ENCODE results near the gene HEATR5B.

The HEATR5B gene

DNA sequence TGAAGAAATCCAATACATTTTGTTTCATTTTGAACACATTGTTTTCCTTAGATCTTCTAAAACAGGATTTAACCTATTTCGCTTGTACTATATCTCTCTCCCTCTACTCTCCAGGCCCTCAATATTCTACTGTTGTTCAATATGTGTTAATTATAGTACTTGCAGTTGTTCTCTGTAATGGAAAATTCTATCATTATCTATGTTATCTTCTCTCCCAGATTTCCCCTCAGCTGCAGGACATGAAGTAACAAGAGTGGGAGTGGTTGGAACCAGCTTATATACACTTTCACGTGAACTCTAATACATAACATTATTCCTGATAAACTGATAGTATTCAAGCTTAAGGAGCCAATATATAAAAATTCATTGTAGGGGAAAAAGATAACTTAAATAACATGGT lies 110.9 kb downstream of the HEATR5B start:
- Mint-ChIP-seq H3K4me3 (no peak overlapping the region), H3K27me3 (no peaks in the 10 kb centered on the region), H3K9me3 (no peaks in the 10 kb centered on the region), H3K4me1 (peaks cover 3% of the 10 kb centered on the region), H3K27ac (no peak overlapping the region)
- ATAC-seq, result no peak
- DNase-seq, result no peak

DNA sequence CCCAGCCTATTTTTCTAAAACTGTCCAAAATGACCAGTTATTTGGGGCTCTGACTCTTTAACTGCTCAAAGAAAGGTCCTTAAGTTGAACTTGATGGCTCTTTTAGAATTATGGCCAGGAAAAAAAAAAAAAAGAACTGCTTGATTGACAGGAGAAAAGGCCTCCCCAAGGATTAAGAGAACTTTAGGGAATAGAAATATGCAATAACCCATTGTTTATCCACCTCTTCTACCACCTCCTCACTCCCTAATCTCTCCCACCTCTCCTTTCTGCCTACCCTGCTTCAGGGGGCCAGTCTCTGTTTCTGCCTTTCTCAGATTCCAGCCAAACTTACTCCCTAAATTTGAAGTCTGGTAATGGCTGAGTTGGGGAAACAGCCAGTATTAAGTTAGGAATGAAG lies 112.2 kb downstream of the HEATR5B start:
- H3K27me3 Mint-ChIP-seq, result no peaks in the 10 kb centered on the region
- no peak overlapping the region for H3K4me3 Mint-ChIP-seq
- ATAC-seq (no peak), DNase-seq (no peak)
- H3K4me1 Mint-ChIP-seq, result peaks cover 16% of the 10 kb centered on the region
- no peaks in the 10 kb centered on the region for H3K9me3 Mint-ChIP-seq
- H3K27ac Mint-ChIP-seq, result peak overlapping the region in 1 of 2 donors; percentile 29

DNA sequence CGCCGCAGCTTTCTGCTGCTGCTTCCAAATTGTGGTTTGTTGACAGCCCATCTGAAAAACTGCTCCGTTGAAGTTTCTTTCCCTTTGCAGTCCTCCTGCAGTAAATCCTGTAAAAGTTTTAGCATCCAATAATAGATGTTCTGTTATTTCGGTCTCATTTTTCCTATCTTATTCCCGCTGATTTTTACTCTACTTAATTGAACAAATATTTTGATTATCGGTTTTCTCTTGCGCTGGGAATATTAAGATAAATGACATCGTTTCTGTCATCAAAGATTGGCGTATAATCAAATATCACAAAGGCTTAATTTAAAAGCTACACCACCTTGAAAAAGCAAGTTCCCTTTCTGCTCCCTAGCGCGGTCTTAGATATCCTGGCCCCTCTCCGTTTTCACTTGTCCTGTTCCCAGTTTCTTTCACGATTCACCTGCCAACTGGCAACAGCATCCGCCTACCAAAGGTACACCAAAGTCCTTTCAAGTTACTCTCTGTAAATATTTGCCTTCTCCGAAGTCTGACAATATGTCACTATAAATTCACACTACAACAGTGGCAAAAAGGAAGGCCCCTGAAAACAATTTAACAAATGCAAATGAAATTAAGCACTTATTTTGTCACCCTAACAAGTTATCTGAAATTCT lies 116.8 kb downstream of the HEATR5B start:
- DNase-seq, result no peak
- H3K9me3 Mint-ChIP-seq, result no peaks in the 10 kb centered on the region
- peak overlapping the region; percentile 97 to 100 for H3K27ac Mint-ChIP-seq
- H3K4me1 Mint-ChIP-seq, result peaks cover 50% of the 10 kb centered on the region
- H3K4me3 Mint-ChIP-seq, result peak overlapping the region; percentile 78 to 91
- ATAC-seq, result no peak
- H3K27me3 Mint-ChIP-seq, result no peaks in the 10 kb centered on the region

DNA sequence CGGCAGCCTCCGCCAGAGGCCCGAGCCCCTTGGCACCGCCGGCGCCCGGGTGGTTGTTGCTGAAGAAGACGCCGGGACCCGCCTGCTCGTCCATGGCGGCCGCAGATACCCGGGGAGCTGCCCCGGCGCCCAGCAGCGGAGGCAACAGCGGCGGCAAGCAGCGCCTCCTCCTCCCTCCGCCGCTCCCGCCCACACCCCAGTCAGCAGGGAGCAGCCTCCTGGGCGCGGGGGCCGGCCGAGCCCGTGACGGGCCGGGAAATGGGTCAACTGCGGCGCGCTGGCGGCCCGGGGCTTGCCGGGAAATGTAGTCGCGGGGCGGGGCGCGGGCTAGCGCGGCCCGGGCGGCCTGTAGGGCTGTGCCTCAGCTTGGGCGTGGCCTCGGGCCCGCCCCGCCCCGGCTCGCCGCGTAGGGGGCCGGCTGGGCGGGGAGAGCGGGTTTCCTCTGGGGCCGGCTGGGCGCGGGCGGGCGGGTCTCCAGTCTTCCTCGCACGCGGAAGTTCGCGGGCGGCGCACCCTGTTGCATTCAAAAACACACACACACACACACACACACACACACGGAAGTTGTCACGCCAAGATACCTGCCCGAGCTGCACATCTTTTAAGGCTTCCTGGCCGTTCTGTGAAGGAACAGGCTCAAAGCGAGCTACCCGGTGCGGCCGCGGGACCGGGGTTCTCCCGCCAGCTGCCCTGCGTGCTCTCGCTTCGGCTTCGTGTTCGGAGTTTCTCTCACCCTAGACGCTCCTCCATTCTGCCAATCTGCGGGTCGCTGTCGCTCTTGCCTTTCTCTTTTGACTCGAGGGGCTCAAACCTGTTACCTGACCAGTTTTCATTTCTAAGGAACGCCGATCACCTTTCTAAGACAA lies 117.6 kb downstream of the HEATR5B start, which contains the start of gene STRN:
Gene STRN, minus strand, starts transcription at position 167 of the 866 bp plus-strand sequence. Its CDS starts 73 bp downstream, at position 94.
- Mint-ChIP-seq H3K4me3 (peak within 1 kb of the TSS; percentile 95 to 96), H3K9me3 (no peaks in the 10 kb centered on the region), H3K27me3 (no peaks in the 10 kb centered on the region), H3K4me1 (peaks cover 57% of the 10 kb centered on the region), H3K27ac (peak within 1 kb of the TSS; percentile 97 to 100)
- ATAC-seq (peak; percentile 96), DNase-seq (peak; percentile 98 to 99)

DNA sequence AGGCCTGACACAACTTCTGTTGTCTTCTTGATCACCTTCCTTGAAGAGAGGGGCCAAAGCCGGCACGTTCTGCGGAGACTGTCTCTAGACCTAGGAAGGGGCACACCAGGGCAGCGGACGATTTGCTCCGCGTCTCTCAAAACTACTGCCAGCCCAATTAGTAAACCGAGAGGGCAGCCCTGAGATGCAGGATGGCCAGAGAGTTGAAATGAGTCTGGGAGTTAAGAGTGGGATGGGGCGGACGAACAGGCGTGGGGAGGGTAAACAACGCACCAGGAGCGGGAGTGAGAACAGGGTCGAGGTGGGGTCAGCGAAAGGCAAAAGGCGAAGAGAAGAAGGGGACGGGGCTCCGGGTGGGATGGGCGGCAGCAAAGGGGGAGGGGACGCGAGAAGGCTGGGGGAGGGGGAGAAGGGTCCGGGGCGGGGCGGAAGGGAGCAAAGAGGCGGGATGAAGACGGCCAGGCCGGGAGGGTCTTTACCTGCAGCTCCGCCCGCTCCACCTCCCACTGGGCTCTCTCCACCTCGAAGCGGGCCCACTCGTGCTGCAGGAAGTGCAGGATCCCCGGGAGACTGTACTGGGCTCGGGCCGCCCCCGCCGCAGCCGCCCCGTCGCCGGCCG lies 118.3 kb downstream of the HEATR5B start:
- peaks cover 64% of the 10 kb centered on the region for H3K4me1 Mint-ChIP-seq

DNA sequence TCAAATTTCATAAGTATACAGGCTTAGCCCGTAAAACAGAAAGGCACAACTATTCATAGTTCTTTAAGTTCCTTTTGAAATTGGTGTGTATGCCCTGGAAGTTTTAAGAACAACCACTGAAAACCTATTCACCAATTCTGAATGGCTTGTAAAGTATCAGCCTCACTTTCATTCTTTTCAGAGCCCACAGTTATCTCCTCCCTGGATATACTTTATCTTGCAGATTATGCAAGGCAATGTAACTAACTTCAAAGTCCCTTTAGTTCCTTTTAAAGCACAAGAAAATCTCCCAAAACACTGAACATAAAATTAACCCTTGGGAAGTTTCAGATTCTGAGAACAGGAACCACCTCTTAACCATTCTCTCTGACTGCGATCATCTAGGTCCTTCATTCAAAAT lies 119.0 kb downstream of the HEATR5B start:
- DNase-seq (no peak), ATAC-seq (no peak)
- Mint-ChIP-seq H3K9me3 (no peaks in the 10 kb centered on the region), H3K27ac (peak overlapping the region; percentile 97 to 98), H3K4me3 (peak overlapping the region; percentile 95 to 96), H3K4me1 (peaks cover 70% of the 10 kb centered on the region), H3K27me3 (no peaks in the 10 kb centered on the region)

More for the DNA sequence above, 118.3 kb downstream of the HEATR5B start:
- ATAC-seq (peak; percentile 41), DNase-seq (peak; percentile 18 to 23)
- H3K4me3 Mint-ChIP-seq, result peak overlapping the region; percentile 95 to 96
- H3K9me3 Mint-ChIP-seq, result no peaks in the 10 kb centered on the region
- peak overlapping the region; percentile 97 to 98 for H3K27ac Mint-ChIP-seq
- H3K27me3 Mint-ChIP-seq, result no peaks in the 10 kb centered on the region

DNA sequence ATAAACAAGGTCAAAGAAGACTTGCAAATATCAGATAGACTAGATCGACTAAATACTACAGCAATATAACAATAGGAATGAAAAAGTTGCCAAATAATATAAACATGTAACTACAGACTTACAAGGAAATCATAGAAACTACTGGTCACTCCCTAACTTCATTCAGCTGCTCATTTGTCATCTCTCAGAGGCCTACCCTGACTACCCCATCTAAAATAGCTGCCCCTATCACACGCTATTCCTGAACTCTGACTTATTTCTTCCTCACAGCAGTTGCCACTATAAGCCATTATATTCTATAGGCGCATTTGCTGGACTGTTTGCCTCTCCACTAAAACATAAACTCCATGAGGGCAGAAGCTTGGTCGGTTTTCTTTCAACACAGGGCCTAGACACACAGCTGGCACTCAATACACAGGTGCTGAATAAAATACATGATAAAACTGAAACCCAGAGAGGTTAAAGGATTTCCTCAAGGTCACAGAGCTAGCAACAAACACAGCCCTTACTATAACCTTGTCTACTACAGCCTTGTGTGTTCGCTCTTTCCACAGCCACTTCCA lies 119.6 kb downstream of the HEATR5B start:
- H3K4me1 Mint-ChIP-seq, result peaks cover 76% of the 10 kb centered on the region
- DNase-seq, result no peak
- ATAC-seq, result no peak
- no peak overlapping the region for H3K27ac Mint-ChIP-seq
- H3K9me3 Mint-ChIP-seq, result no peaks in the 10 kb centered on the region
- peak overlapping the region; percentile 95 to 96 for H3K4me3 Mint-ChIP-seq
- no peaks in the 10 kb centered on the region for H3K27me3 Mint-ChIP-seq

DNA sequence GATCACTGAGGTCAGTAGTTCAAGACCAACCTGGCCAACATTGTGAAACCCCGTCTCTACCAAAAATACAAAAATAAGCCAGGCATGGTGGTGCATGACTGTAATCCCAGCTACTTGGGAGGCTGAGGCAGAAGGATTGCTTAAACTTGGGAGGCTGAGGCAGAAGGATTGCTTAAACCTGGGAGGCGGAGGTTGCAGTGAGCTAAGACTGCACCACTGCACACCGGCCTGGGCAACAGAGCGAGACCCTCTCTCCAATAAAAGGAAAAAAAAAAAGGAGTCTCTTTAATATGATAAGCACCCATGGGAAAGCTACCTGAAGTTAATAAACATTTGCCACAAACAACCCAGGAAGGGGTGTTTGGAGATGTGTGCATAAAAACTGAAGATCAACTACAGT lies 120.4 kb downstream of the HEATR5B start:
- DNase-seq (no peak), ATAC-seq (no peak)
- H3K27ac Mint-ChIP-seq, result no peak overlapping the region
- H3K4me3 Mint-ChIP-seq, result no peak overlapping the region
- H3K27me3 Mint-ChIP-seq, result no peaks in the 10 kb centered on the region
- no peaks in the 10 kb centered on the region for H3K9me3 Mint-ChIP-seq
- peaks cover 84% of the 10 kb centered on the region for H3K4me1 Mint-ChIP-seq

DNA sequence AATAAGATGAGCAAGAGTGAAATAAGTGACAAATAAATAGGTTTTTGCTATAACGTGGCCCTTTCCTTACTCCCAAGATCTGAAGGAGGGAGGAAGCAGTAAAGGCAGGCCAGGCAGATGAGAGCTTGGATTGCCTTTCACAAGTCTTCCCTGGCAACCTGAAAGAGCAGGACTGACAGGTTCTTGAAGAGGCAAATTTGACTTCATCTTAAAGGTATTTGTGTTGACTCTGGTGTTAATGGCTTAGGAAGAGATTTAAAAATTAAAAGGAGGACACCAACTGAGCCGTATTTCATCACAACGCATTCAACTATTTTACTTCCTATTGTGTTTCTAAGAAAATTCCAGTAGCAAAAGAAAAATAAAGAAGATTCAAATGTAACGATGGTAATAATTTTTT lies 121.1 kb downstream of the HEATR5B start:
- Mint-ChIP-seq H3K4me1 (peaks cover 85% of the 10 kb centered on the region), H3K27me3 (no peaks in the 10 kb centered on the region), H3K27ac (no peak overlapping the region), H3K4me3 (no peak overlapping the region), H3K9me3 (no peaks in the 10 kb centered on the region)
- no peak for DNase-seq
- ATAC-seq, result no peak

DNA sequence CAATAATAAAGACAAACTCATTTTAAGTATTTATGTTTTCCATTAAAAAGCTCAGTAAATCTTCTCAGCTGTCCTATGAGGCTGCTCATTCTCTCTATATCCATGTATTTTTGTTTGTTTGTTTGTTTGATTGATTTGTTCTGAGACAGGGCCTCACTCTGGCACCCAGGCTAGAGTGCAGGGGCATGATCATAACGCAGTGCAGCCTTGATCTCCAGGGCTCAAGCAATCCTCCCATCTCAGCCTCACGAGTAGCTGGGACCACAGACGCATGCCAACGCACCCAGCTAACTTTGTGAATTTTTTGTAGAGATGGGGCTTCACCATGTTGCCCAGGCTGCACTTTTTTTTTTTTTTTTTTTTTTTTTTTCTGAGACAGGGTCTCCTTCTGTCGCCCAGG lies 123.4 kb downstream of the HEATR5B start:
- no peak for ATAC-seq
- Mint-ChIP-seq H3K27ac (no peak overlapping the region), H3K9me3 (no peaks in the 10 kb centered on the region), H3K27me3 (no peaks in the 10 kb centered on the region), H3K4me1 (peaks cover 75% of the 10 kb centered on the region), H3K4me3 (no peak overlapping the region)
- DNase-seq, result no peak

DNA sequence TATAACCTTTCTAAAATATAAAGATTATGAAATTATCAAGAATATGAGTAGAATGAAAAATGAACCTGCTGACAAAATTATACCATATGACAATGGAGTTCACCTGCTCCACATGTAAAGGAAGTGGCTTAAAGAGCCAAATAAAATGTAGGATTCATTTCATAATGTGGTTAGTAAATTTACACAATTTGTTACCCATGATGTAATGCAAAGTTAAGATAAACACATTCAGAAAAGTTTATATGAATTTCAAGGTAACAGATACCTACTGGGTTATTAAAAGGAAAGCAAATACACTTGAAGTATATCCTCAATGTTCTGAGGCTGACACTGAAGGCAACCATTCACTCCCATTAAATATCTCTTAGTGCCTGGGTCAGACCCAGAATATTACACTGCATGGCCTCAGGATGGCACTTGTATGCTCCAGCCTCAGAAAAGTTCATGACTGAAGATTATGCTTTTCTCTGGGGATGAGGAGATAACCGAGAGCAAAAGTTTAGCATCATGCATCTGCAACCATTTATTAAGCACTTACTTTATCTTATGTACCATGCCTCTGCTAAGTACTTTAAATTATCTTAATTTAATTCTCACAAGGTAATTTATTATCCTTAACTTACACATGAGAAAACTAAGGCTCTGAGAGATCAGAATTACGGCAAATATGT lies 124.0 kb downstream of the HEATR5B start:
- H3K9me3 Mint-ChIP-seq, result no peaks in the 10 kb centered on the region
- no peak overlapping the region for H3K27ac Mint-ChIP-seq
- H3K4me3 Mint-ChIP-seq, result no peak overlapping the region
- peak; percentile 46 for ATAC-seq
- no peaks in the 10 kb centered on the region for H3K27me3 Mint-ChIP-seq
- no peak for DNase-seq
- H3K4me1 Mint-ChIP-seq, result peaks cover 77% of the 10 kb centered on the region

DNA sequence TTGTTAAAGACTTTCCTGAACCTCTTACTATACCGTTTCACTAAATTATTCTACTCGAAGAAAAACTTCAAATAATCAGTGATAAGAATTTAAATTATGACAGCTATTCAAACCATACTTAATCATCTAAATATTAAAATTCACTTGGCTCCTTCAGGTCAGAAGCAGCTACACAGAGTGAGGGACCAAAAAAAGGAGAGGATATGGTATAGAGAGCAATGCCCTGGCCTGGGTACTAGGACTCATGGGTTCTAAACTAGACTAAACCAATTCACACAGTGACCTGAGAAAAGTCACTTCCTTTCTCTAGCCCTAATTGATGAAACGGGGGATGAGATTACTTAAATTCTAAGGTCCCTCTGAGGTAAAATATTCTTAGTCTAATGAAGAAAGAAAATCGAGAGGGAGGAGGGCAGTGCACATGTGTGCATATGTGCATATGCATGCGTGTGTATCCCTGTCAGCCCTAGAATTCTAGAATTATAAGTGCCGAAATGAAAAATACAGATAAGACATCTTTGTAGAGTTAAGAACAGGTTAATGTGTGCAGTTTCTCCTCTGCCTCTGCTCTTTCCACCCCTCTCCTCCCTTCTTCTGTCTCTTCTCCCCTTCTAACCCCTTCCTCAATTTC lies 129.1 kb downstream of the HEATR5B start:
- Mint-ChIP-seq H3K9me3 (no peaks in the 10 kb centered on the region), H3K4me1 (peaks cover 42% of the 10 kb centered on the region), H3K27ac (no peak overlapping the region), H3K27me3 (no peaks in the 10 kb centered on the region), H3K4me3 (no peak overlapping the region)
- ATAC-seq (no peak), DNase-seq (no peak)

DNA sequence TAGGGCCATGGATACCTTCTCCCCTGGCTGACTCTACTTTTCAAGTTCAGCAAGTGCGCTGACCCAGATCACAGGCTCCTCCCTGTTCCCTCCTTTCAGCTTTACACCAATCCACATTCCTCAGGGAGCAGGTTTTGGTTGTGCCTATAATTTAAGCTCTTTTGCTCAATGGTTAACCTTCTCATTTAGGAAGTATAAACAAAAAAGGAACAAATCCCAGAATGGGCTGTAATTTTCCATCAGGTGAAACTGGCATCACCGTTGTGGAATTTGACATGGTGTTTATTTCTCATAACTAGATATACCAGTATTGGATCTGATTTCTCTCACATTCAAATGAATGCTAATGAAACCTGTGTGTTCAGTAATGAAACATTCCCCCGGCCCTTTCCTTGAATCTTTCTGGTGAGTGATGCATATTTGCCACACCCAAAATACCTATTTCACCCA lies 131.4 kb downstream of the HEATR5B start:
- ATAC-seq (no peak), DNase-seq (no peak)
- Mint-ChIP-seq H3K27me3 (no peaks in the 10 kb centered on the region), H3K4me1 (peaks cover 38% of the 10 kb centered on the region), H3K27ac (no peak overlapping the region), H3K4me3 (no peak overlapping the region), H3K9me3 (no peaks in the 10 kb centered on the region)

DNA sequence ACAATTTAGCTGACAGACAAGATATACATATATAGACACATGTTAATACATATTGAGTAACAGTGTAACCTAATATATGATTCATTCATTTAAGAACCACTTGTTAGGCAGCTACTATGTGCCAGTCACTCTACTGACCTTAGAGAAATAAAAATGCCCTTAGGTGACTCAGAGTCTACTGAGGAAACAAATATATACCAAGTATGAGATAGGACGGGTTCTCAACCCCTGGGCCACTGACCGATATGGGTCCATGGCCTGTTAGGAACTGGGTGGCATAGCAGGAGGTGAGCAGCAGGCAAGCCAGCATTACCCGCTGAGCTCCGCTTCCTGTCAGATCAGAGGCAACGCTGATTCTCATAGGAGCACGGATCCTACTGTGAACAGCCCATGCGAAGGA lies 132.6 kb downstream of the HEATR5B start:
- DNase-seq (no peak), ATAC-seq (peak; percentile 46)
- Mint-ChIP-seq H3K27ac (no peak overlapping the region), H3K27me3 (no peaks in the 10 kb centered on the region), H3K9me3 (no peaks in the 10 kb centered on the region), H3K4me3 (no peak overlapping the region), H3K4me1 (peaks cover 38% of the 10 kb centered on the region)

DNA sequence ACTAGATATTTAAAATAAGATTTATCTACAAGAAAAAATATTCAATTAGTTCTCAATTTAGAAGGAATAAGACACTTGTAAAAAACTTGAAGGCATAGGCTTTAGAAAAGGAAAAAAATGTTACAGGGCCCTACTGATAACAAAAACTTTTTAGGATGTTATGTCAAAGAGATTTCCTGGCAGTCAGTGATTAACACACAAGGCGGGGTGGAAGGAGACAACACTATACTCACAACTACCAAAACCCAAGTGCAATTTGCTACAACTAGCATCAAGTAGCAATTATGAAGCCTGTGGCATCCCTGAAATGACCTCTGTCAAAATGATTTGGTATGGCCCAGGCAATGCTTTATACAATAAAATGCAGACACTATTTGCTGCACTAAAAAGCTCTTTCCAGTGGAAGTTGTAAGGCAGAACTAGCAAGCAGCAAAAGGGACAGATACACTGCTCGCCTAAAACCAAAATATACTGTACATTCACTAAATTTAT lies 133.1 kb downstream of the HEATR5B start:
- Mint-ChIP-seq H3K27me3 (no peaks in the 10 kb centered on the region), H3K4me3 (no peak overlapping the region), H3K9me3 (no peaks in the 10 kb centered on the region), H3K27ac (no peak overlapping the region), H3K4me1 (peaks cover 38% of the 10 kb centered on the region)
- ATAC-seq (no peak), DNase-seq (no peak)

Measured in stimulated activated naive CD8-positive, alpha-beta T cell treated with anti-CD3 and anti-CD28 coated beads, Interleukin-15, amount 100 ng/mL, for 72 hours (primary cell).